OCI-LY7 (cell line): ENCODE results near the gene SLC16A3. TPM values are rescaled to one million over a fixed set of nuclear protein-coding genes. Genes with fewer than 3 reads are reported as not detected.

Source experiments
- BruUV-seq: library from RNA; stranded (reverse); fragments of 400-500 nt; replicated peaks from 2 replicates; lab custom pipeline; 2021; lab: Mats Ljungman, UMichigan
- CTCF ChIA-PET: fragments of 300-600 bp; sonication (Branson Sonifier 250); formaldehyde crosslinking; loops from one replicate; lab custom pipeline; 2022; ENCODE audit warnings: antibody characterized with exemption; ENCODE audit not compliant: unreplicated experiment; lab: Charles Lee
- POLR2A ChIA-PET: fragments of 300-600 bp; sonication (Branson Sonifier 250); formaldehyde crosslinking; loops from one replicate; lab custom pipeline; 2022; ENCODE audit warnings: antibody characterized with exemption; lab: Charles Lee
- DNase-seq: peaks from one replicate; pipeline ENCODE4 v3.0.0-alpha.2; 2015; ENCODE audit warnings: low spot score
- H2AFZ ChIP-seq: fragments of 200-600 bp; sonication (generic), shearing (Covaris generic); 2 replicates; pipeline ENCODE4 v1.6.1; 2014; ENCODE audit warnings: mild to moderate bottlenecking, antibody characterized with exemption, low read length, moderate library complexity
- H3K27ac ChIP-seq: fragments of 200-600 bp; sonication (generic); 2 replicates; pipeline ENCODE4 v1.5.1; 2014; ENCODE audit warnings: mixed run types, low read depth, mild to moderate bottlenecking, moderate library complexity, low read length, inconsistent platforms; ENCODE audit not compliant: poor library complexity, severe bottlenecking
- H3K36me3 ChIP-seq: fragments of 200-600 bp; sonication (generic); 2 replicates; pipeline ENCODE4 v1.6.1; 2014; ENCODE audit warnings: mild to moderate bottlenecking, antibody characterized with exemption, low read length, moderate library complexity, mixed read lengths; ENCODE audit not compliant: insufficient read depth
- H3K4me1 ChIP-seq: fragments of 200-600 bp; sonication (generic); 2 replicates; pipeline ENCODE4 v1.5.1; 2014; ENCODE audit warnings: mild to moderate bottlenecking, low read length; ENCODE audit not compliant: insufficient read depth, poor library complexity, severe bottlenecking
- H3K4me2 ChIP-seq: fragments of 200-600 bp; sonication (generic); 2 replicates; pipeline ENCODE4 v1.6.1; 2014; ENCODE audit warnings: mild to moderate bottlenecking, low read length
- H3K4me3 ChIP-seq: fragments of 200-600 bp; sonication (generic); 2 replicates; pipeline ENCODE4 v1.5.1; 2014; ENCODE audit warnings: mild to moderate bottlenecking, low read depth, low read length; ENCODE audit not compliant: poor library complexity, severe bottlenecking
- H3K79me2 ChIP-seq: fragments of 200-600 bp; sonication (generic); 2 replicates; pipeline ENCODE4 v1.6.1; 2016; ENCODE audit warnings: low read depth, mild to moderate bottlenecking, low read length, moderate library complexity, mixed read lengths; ENCODE audit not compliant: insufficient read depth
- H3K9me2 ChIP-seq: fragments of 200-600 bp; sonication (generic); 2 replicates; pipeline ENCODE4 v1.6.1; 2016; ENCODE audit warnings: mild to moderate bottlenecking, low read length, mixed read lengths; ENCODE audit not compliant: insufficient read depth
- H3K9me3 ChIP-seq: fragments of 200-600 bp; sonication (generic); 2 replicates; pipeline ENCODE4 v1.6.1; 2014; ENCODE audit warnings: mild to moderate bottlenecking, mixed run types, low read length, mixed read lengths
- H4K20me1 ChIP-seq: fragments of 200-600 bp; sonication (generic); 2 replicates; pipeline ENCODE4 v1.6.1; 2014; ENCODE audit warnings: mild to moderate bottlenecking, antibody characterized with exemption, low read length, moderate library complexity, mixed read lengths; ENCODE audit not compliant: insufficient read depth
- CTCF ChIP-seq: fragments of 200-600 bp; sonication (generic); conservative IDR thresholded peaks from 2 replicates; pipeline ENCODE4 v1.5.1; 2014; ENCODE audit warnings: mild to moderate bottlenecking, antibody characterized with exemption, low read length, moderate library complexity, mixed read lengths
- EZH2phosphoT487 ChIP-seq: fragments of 200-600 bp; sonication (generic); IDR thresholded peaks from 2 replicates; pipeline ENCODE4 v1.6.1; 2018; ENCODE audit warnings: low read depth, borderline replicate concordance, mild to moderate bottlenecking, mixed run types, antibody characterized with exemption, low read length, moderate library complexity, mixed read lengths
- intact Hi-C: fragments of 100-400 bp; cut with micrococcal nuclease; formaldehyde crosslinking; loops from one replicate; pipeline ENCODE4 v1.10.0; 2022; ENCODE audit not compliant: unreplicated experiment
- microRNA-seq: library from miRNA; unstranded; fragments of <30 nt; microRNA quantifications from one replicate; pipeline ENCODE4 v1.2.0, GENCODE V29; 2022; ENCODE audit warnings: borderline replicate concordance
- total RNA-seq, 2 experiments: library from RNA; depleted of rRNA in 1 of 2; stranded (reverse); fragments of >200 nt in 1 of 2; shearing (Covaris generic) in 1 of 2; gene quantifications; 2 replicates each; pipeline ENCODE4 v1.2.3, GENCODE V29; 2014 to 2022

Gene SLC16A3
- total RNA-seq, 2 experiments from 2014 or later = 21.6 to 55.0 TPM

GRCh38 chr17:82287013-82287867 lies 58.4 kb downstream of the SLC16A3 start:
- intact Hi-C loops = no loop called here
- no peak overlapping the region for H2AFZ ChIP-seq
- no peaks in the 10 kb centered on the region for H3K9me3 ChIP-seq
- peaks cover 15% of the 10 kb centered on the region for H3K4me1 ChIP-seq
- H4K20me1 ChIP-seq = no peaks in the 10 kb centered on the region
- H3K27ac ChIP-seq = no peak overlapping the region
- ChIA-PET POLR2A (interaction anchor here (0.6 to 1.0 kb wide), 3 partner anchors 10 to 71 kb away, joined by 3 to 5 read pairs (median 3); no protein-coding TSS in a partner anchor), CTCF (no interaction called here)
- H3K79me2 ChIP-seq = peaks cover 5% of the 10 kb centered on the region; the same call in 1 of the 2 replicates
- H3K36me3 ChIP-seq = no peaks in the 10 kb centered on the region
- no TSS peak for BruUV-seq
- H3K4me2 ChIP-seq = no peak overlapping the region
- H3K9me2 ChIP-seq = no peaks in the 10 kb centered on the region
- no peak overlapping the region for H3K4me3 ChIP-seq
- DNase-seq = no peak
- TF ChIP-seq EZH2phosphoT487 = no peak
- no peak for TF ChIP-seq CTCF

- TF ChIP-seq EZH2phosphoT487 (no peak), CTCF (no peak)
- no peak for DNase-seq
- H3K36me3 ChIP-seq = no peaks in the 10 kb centered on the region
- no peak overlapping the region for H3K4me3 ChIP-seq
- peaks cover 15% of the 10 kb centered on the region for H3K4me1 ChIP-seq
- H3K27ac ChIP-seq = no peak overlapping the region
- H4K20me1 ChIP-seq = no peaks in the 10 kb centered on the region
- H3K79me2 ChIP-seq = peaks cover 7% of the 10 kb centered on the region; the same call in 1 of the 2 replicates
- no peak overlapping the region for H2AFZ ChIP-seq
- POLR2A ChIA-PET = interaction anchor here (1.0 kb wide), 2 partner anchors 9 to 10 kb away, joined by 3 to 5 read pairs; no protein-coding TSS in a partner anchor
- no peaks in the 10 kb centered on the region for H3K9me3 ChIP-seq
- CTCF ChIA-PET = no interaction called here
- H3K9me2 ChIP-seq = no peaks in the 10 kb centered on the region
- no peak overlapping the region for H3K4me2 ChIP-seq
- intact Hi-C loops = no loop called here
- BruUV-seq = no TSS peak
Measured at GRCh38 chr17:82287868-82288801, 59.3 kb downstream of the SLC16A3 start.

Small RNA genes lying within 50 kb of the gene (microRNA-seq; reads per million reads assigned to microRNA genes)
- not detected for gene MIR6787

Other genes with a start within 250 kb of the SLC16A3 start
- 249 and 251 TPM in 2 replicates for gene CENPX, start 206.2 kb upstream of the SLC16A3 start, total RNA-seq (2014; rRNA removed; shearing (Covaris generic))
- gene CENPX, start 206.2 kb upstream of the SLC16A3 start, total RNA-seq (2022) = 107 and 130 TPM in 2 replicates
- 52.0 and 62.6 TPM in 2 replicates for gene LRRC45, start 205.7 kb upstream of the SLC16A3 start, total RNA-seq (2014; rRNA removed; shearing (Covaris generic))
- 40.9 and 41.2 TPM in 2 replicates for gene LRRC45, start 205.7 kb upstream of the SLC16A3 start, total RNA-seq (2022)
- 15.7 and 24.4 TPM in 2 replicates for gene RAC3, start 197.4 kb upstream of the SLC16A3 start, total RNA-seq (2014; rRNA removed; shearing (Covaris generic))
- 15.1 and 16.4 TPM in 2 replicates for gene RAC3, start 197.4 kb upstream of the SLC16A3 start, total RNA-seq (2022)
- 138 and 147 TPM in 2 replicates for gene DCXR, start 191.3 kb upstream of the SLC16A3 start, total RNA-seq (2014; rRNA removed; shearing (Covaris generic))
- gene DCXR, start 191.3 kb upstream of the SLC16A3 start, total RNA-seq (2022) = 132 and 138 TPM in 2 replicates
- gene RFNG, start 177.2 kb upstream of the SLC16A3 start, total RNA-seq (2014; rRNA removed; shearing (Covaris generic)) = 50.5 and 59.4 TPM in 2 replicates
- 41.3 and 47.3 TPM in 2 replicates for gene RFNG, start 177.2 kb upstream of the SLC16A3 start, total RNA-seq (2022)
- gene GPS1, start 177.1 kb upstream of the SLC16A3 start, total RNA-seq (2014; rRNA removed; shearing (Covaris generic)) = 137 and 169 TPM in 2 replicates
- 123 and 133 TPM in 2 replicates for gene GPS1, start 177.1 kb upstream of the SLC16A3 start, total RNA-seq (2022)
- gene DUS1L, start 163.2 kb upstream of the SLC16A3 start, total RNA-seq (2014; rRNA removed; shearing (Covaris generic)) = 374 and 388 TPM in 2 replicates
- gene DUS1L, start 163.2 kb upstream of the SLC16A3 start, total RNA-seq (2022) = 300 and 320 TPM in 2 replicates
- 94.4 and 111 TPM in 2 replicates for gene FASN, start 130.8 kb upstream of the SLC16A3 start, total RNA-seq (2014; rRNA removed; shearing (Covaris generic))
- 299 and 364 TPM in 2 replicates for gene FASN, start 130.8 kb upstream of the SLC16A3 start, total RNA-seq (2022)
- 30.7 and 34.5 TPM in 2 replicates for gene CCDC57, start 16.2 kb upstream of the SLC16A3 start, total RNA-seq (2014; rRNA removed; shearing (Covaris generic))
- gene CCDC57, start 16.2 kb upstream of the SLC16A3 start, total RNA-seq (2022) = 56.1 and 58.7 TPM in 2 replicates
- gene CSNK1D, start 44.7 kb downstream of the SLC16A3 start, total RNA-seq (2014; rRNA removed; shearing (Covaris generic)) = 39.7 and 53.0 TPM in 2 replicates
- 170 and 181 TPM in 2 replicates for gene CSNK1D, start 44.7 kb downstream of the SLC16A3 start, total RNA-seq (2022)
- not detected in 2 replicates for gene CD7, start 88.6 kb downstream of the SLC16A3 start, total RNA-seq (2014; rRNA removed; shearing (Covaris generic))
- not detected in 2 replicates for gene CD7, start 88.6 kb downstream of the SLC16A3 start, total RNA-seq (2022)
- not detected in 2 replicates for gene SECTM1, start 104.7 kb downstream of the SLC16A3 start, total RNA-seq (2014; rRNA removed; shearing (Covaris generic))
- gene SECTM1, start 104.7 kb downstream of the SLC16A3 start, total RNA-seq (2022) = not detected in 2 replicates
- 2.6 and 3.4 TPM in 2 replicates for gene TEX19, start 130.2 kb downstream of the SLC16A3 start, total RNA-seq (2014; rRNA removed; shearing (Covaris generic))
- 1.8 and 2.0 TPM in 2 replicates for gene TEX19, start 130.2 kb downstream of the SLC16A3 start, total RNA-seq (2022)
- gene UTS2R, start 142.7 kb downstream of the SLC16A3 start, total RNA-seq (2014; rRNA removed; shearing (Covaris generic)) = 11.9 and 17.4 TPM in 2 replicates
- 34.9 and 36.3 TPM in 2 replicates for gene UTS2R, start 142.7 kb downstream of the SLC16A3 start, total RNA-seq (2022)
- gene HEXD, start 189.3 kb downstream of the SLC16A3 start, total RNA-seq (2014; rRNA removed; shearing (Covaris generic)) = 88.8 and 93.2 TPM in 2 replicates
- 87.9 and 94.7 TPM in 2 replicates for gene HEXD, start 189.3 kb downstream of the SLC16A3 start, total RNA-seq (2022)
- 46.9 and 55.6 TPM in 2 replicates for gene OGFOD3, start 189.5 kb downstream of the SLC16A3 start, total RNA-seq (2014; rRNA removed; shearing (Covaris generic))
- gene OGFOD3, start 189.5 kb downstream of the SLC16A3 start, total RNA-seq (2022) = 65.2 and 80.8 TPM in 2 replicates
- gene CYBC1, start 221.7 kb downstream of the SLC16A3 start, total RNA-seq (2014; rRNA removed; shearing (Covaris generic)) = 424 and 470 TPM in 2 replicates
- 679 and 701 TPM in 2 replicates for gene CYBC1, start 221.7 kb downstream of the SLC16A3 start, total RNA-seq (2022)
- 75.0 and 82.5 TPM in 2 replicates for gene NARF, start 229.7 kb downstream of the SLC16A3 start, total RNA-seq (2014; rRNA removed; shearing (Covaris generic))
- gene NARF, start 229.7 kb downstream of the SLC16A3 start, total RNA-seq (2022) = 148 and 151 TPM in 2 replicates